Measurements from ENCODE around the gene MLN. TPM values are rescaled to one million over a fixed set of nuclear protein-coding genes. Genes with fewer than 3 reads are reported as not detected.

MLN gene
- total RNA-seq, 3 donors from 2014 or later, result not detected

- H3K27me3 Mint-ChIP-seq (ENCODE audit: low read depth), result peaks cover 7% of the 10 kb centered on the region
- no peaks in the 10 kb centered on the region for H3K4me1 Mint-ChIP-seq (ENCODE audit: low read depth)
- ATAC-seq, result no peak
- H3K36me3 Mint-ChIP-seq (ENCODE audit: insufficient read depth), result no peaks in the 10 kb centered on the region
- no peaks in the 10 kb centered on the region for H3K9me3 Mint-ChIP-seq
- H3K4me3 Mint-ChIP-seq, result no peak overlapping the region
- DNase-seq, result no peak
These were observed 8.7 kb downstream of the MLN start for GRCh38 chr6:33794910-33795623.

DNA sequence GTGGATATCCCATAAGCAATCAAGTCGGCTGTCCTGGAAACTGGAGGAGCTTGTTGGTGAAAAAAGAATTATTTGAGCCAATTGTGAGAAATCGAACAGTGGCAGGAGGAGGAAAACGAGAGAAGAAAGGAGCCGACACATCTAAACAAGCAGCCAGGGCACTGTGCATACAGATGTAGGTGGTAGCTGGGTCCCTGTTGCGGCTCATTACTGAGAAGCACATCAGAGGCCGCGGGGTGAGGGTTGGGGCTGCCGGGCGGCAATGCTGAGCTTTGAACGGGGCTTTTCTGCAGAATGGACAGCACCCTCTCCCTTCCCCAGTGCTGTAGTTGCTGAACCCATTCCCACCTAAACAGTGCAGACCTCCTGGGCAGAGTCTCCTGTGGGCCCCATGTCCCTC lies 10.8 kb downstream of the MLN start:
- no peaks in the 10 kb centered on the region for H3K9me3 Mint-ChIP-seq
- H3K36me3 Mint-ChIP-seq (ENCODE audit: insufficient read depth), result no peaks in the 10 kb centered on the region
- H3K4me3 Mint-ChIP-seq, result no peak overlapping the region
- DNase-seq, result no peak
- ATAC-seq, result no peak
- H3K27me3 Mint-ChIP-seq (ENCODE audit: low read depth), result peaks cover 7% of the 10 kb centered on the region
- H3K4me1 Mint-ChIP-seq (ENCODE audit: low read depth), result peaks cover 8% of the 10 kb centered on the region

- Mint-ChIP-seq H3K36me3 (ENCODE audit: insufficient read depth) (no peaks in the 10 kb centered on the region), H3K9me3 (no peaks in the 10 kb centered on the region), H3K4me1 (ENCODE audit: low read depth) (peaks cover 22% of the 10 kb centered on the region), H3K4me3 (no peak overlapping the region), H3K27me3 (ENCODE audit: low read depth) (peaks cover 3% of the 10 kb centered on the region)
- DNase-seq (no peak), ATAC-seq (no peak)
These were observed 12.2 kb downstream of the MLN start for GRCh38 chr6:33791620-33792019.

- no peaks in the 10 kb centered on the region for H3K27me3 Mint-ChIP-seq (ENCODE audit: low read depth)
- peaks cover 4% of the 10 kb centered on the region for H3K36me3 Mint-ChIP-seq (ENCODE audit: insufficient read depth)
These were observed 12.9 kb downstream of the MLN start for GRCh38 chr6:33790910-33791309.

GRCh38 chr6:33790379-33790778 lies 13.4 kb downstream of the MLN start:
- DNase-seq (no peak), ATAC-seq (no peak)
- Mint-ChIP-seq H3K4me3 (peak overlapping the region; percentile 25), H3K36me3 (ENCODE audit: insufficient read depth) (peaks cover 5% of the 10 kb centered on the region), H3K4me1 (ENCODE audit: low read depth) (peaks cover 34% of the 10 kb centered on the region), H3K27me3 (ENCODE audit: low read depth) (no peaks in the 10 kb centered on the region), H3K9me3 (no peaks in the 10 kb centered on the region)

More at GRCh38 chr6:33790910-33791309, 12.9 kb downstream of the MLN start:
- Mint-ChIP-seq H3K9me3 (no peaks in the 10 kb centered on the region), H3K4me3 (no peak overlapping the region), H3K4me1 (ENCODE audit: low read depth) (peaks cover 29% of the 10 kb centered on the region)
- DNase-seq (no peak), ATAC-seq (no peak)

- no peaks in the 10 kb centered on the region for H3K9me3 Mint-ChIP-seq
- H3K27me3 Mint-ChIP-seq (ENCODE audit: low read depth), result no peaks in the 10 kb centered on the region
- peaks cover 12% of the 10 kb centered on the region for H3K36me3 Mint-ChIP-seq (ENCODE audit: insufficient read depth)
- peak overlapping the region; percentile 78 for H3K4me3 Mint-ChIP-seq
- no peak for ATAC-seq
- no peak for DNase-seq
- peaks cover 43% of the 10 kb centered on the region for H3K4me1 Mint-ChIP-seq (ENCODE audit: low read depth)
These were observed 14.3 kb downstream of the MLN start for GRCh38 chr6:33789550-33789895.

- H3K36me3 Mint-ChIP-seq (ENCODE audit: insufficient read depth), result peaks cover 16% of the 10 kb centered on the region
- ATAC-seq, result peak; percentile 87 to 90
- H3K4me3 Mint-ChIP-seq, result peak within 1 kb of the TSS; percentile 98
- no peaks in the 10 kb centered on the region for H3K27me3 Mint-ChIP-seq (ENCODE audit: low read depth)
- H3K9me3 Mint-ChIP-seq, result no peaks in the 10 kb centered on the region
- peak; percentile 89 for DNase-seq
- peaks cover 47% of the 10 kb centered on the region for H3K4me1 Mint-ChIP-seq (ENCODE audit: low read depth)
These were observed 14.9 kb downstream of the MLN start, which contains the start of gene LEMD2 for GRCh38 chr6:33788694-33789549. Gene LEMD2 (minus strand): TSS chr6:33789130. CDS start chr6:33789116, 14 bp downstream.

DNA sequence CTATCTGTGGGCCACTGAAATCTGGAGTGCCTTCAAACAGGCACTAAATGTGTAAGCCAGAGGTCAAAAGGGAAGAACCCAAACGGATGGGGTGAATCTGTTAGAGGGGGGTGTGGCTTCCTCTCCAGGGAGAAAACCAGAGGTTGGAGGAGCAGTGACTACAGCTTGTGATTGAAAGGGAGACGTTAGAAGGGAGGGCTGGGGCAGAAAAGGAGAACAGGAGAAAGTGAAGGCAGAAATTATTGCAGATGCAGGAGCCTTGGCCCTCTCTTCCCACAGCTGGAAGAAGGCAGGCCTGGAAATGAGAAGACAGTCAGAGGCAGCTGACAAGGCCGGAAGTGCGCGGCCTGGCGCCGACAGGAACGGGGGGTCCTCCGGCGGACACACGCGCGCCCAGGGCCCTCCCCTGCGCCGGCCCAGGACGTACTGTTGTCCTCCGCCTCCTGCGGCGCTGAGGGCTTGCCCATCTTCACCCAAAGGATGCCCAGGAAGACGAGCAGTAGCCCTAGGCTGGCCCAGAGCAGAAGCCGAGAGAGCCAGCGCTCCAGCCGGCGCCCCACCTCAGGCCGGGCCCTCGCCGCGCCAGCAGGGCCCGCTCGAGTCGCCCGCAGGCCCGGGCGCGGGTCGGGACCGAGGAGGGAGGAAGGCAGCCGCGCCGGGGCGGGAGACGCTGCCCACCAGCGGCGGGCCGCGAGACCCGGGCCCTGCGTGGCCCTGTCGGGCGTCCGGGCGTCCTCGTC lies 15.7 kb downstream of the MLN start:
- no peaks in the 10 kb centered on the region for H3K9me3 Mint-ChIP-seq
- H3K4me3 Mint-ChIP-seq, result peak overlapping the region; percentile 98
- ATAC-seq (peak; percentile 55 to 64), DNase-seq (peak; percentile 23)
- H3K36me3 Mint-ChIP-seq (ENCODE audit: insufficient read depth), result peaks cover 23% of the 10 kb centered on the region
- no peaks in the 10 kb centered on the region for H3K27me3 Mint-ChIP-seq (ENCODE audit: low read depth)
- H3K4me1 Mint-ChIP-seq (ENCODE audit: low read depth), result peaks cover 53% of the 10 kb centered on the region

- H3K27me3 Mint-ChIP-seq (ENCODE audit: low read depth), result no peaks in the 10 kb centered on the region
These were observed 16.4 kb downstream of the MLN start for GRCh38 chr6:33787346-33787953.

DNA sequence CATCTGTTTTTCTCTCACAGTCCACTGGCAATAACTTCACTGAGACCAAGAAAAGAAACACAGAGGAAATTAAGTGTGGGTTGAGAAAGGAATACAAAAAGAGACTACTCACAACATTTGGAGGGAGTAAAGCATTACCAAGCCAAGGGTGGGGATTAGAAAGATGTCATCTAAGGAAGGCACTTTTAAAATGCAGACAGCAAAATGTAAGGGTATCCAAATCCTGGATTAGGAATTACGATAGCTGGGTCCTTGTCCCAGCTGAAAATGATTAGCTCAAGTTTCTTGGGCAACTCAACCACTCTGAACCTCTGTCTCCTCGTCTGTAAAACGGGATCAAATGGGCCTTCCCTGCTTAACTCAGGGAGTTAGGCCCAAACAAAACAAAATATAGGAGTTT lies 17.1 kb downstream of the MLN start:
- H3K4me1 Mint-ChIP-seq (ENCODE audit: low read depth), result peaks cover 57% of the 10 kb centered on the region
- H3K27me3 Mint-ChIP-seq (ENCODE audit: low read depth), result no peaks in the 10 kb centered on the region

More at GRCh38 chr6:33787346-33787953, 16.4 kb downstream of the MLN start:
- Mint-ChIP-seq H3K36me3 (ENCODE audit: insufficient read depth) (peaks cover 28% of the 10 kb centered on the region), H3K4me3 (peak overlapping the region; percentile 98), H3K4me1 (ENCODE audit: low read depth) (peaks cover 53% of the 10 kb centered on the region), H3K9me3 (no peaks in the 10 kb centered on the region)
- ATAC-seq, result peak in 1 of 2 donors; percentile 18
- no peak for DNase-seq

GRCh38 chr6:33785778-33786177 lies 18.0 kb downstream of the MLN start:
- Mint-ChIP-seq H3K9me3 (no peaks in the 10 kb centered on the region), H3K4me1 (ENCODE audit: low read depth) (peaks cover 57% of the 10 kb centered on the region), H3K27me3 (ENCODE audit: low read depth) (no peaks in the 10 kb centered on the region), H3K36me3 (ENCODE audit: insufficient read depth) (peaks cover 37% of the 10 kb centered on the region), H3K4me3 (peak overlapping the region; percentile 59)
- no peak for DNase-seq
- no peak for ATAC-seq

More for the DNA sequence above, 17.1 kb downstream of the MLN start:
- DNase-seq (no peak), ATAC-seq (no peak)
- Mint-ChIP-seq H3K9me3 (no peaks in the 10 kb centered on the region), H3K4me3 (peak overlapping the region; percentile 98), H3K36me3 (ENCODE audit: insufficient read depth) (peaks cover 33% of the 10 kb centered on the region)

DNA sequence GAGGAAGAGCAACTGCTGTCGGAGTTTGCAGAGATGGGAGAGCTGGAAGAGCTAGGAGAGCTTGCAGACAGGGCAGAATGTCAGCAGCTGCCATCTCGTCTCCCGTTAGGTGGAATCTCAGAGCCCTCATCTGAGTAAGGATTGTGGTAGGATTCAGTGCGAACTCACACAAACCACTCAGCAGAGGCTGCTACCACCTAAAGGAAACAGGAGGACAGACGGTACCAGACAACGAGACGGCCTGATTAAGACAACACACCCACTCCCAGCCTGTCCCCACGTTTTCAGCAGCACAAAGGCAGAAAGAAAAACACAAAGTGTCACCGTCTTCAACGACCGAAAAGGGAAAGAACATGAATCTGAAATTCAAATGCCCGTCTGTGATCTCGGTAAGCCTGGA lies 19.0 kb downstream of the MLN start:
- Mint-ChIP-seq H3K4me1 (ENCODE audit: low read depth) (peaks cover 60% of the 10 kb centered on the region), H3K4me3 (peak overlapping the region; percentile 26), H3K9me3 (no peaks in the 10 kb centered on the region), H3K36me3 (ENCODE audit: insufficient read depth) (peaks cover 39% of the 10 kb centered on the region), H3K27me3 (ENCODE audit: low read depth) (no peaks in the 10 kb centered on the region)
- no peak for DNase-seq
- ATAC-seq, result no peak

DNA sequence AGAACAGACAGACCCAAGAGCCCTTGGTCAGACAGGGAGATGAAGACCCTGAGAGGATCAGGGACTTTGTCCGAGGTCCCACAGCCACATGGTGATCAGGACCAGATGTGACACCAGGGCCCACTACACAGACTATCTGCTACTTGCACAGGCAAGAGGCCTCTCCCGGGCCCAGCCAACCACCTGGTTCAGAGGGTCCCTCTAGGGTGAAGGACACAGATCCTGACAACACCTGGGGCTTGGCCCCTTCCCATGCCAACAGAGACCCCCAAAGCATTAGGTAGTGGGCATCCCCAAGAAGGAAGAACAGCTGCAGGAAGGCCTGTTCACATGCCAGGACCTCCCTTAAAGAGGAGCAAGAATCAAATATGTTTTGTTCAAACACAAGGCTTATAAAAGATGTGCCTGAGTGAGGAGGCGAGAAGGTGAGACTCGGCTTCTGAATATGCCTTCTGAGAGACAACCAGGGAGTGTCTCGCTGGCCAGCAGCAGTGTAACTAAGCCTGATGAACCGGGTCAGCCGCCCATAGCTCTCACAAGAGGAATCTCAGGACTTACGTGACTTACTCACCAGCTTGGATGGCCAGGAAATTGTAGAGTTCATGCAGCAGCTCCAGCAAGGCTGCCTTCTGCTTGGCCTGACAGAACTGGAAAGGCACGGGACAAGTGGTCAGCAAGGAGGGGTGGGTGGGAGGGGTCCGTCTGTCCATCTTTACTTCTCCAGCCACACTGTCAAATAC lies 19.9 kb downstream of the MLN start:
- peaks cover 53% of the 10 kb centered on the region for H3K4me1 Mint-ChIP-seq (ENCODE audit: low read depth)
- H3K4me3 Mint-ChIP-seq, result no peak overlapping the region
- DNase-seq (no peak), ATAC-seq (no peak)
- no peaks in the 10 kb centered on the region for H3K27me3 Mint-ChIP-seq (ENCODE audit: low read depth)
- peaks cover 46% of the 10 kb centered on the region for H3K36me3 Mint-ChIP-seq (ENCODE audit: insufficient read depth)
- no peaks in the 10 kb centered on the region for H3K9me3 Mint-ChIP-seq

Measured in activated T-cell treated with anti-CD3 and anti-CD28 coated beads, Interleukin-2, amount 50 U/mL, for 4 hours (primary cell).